SJSA1 (cell line): ENCODE data around the gene CYTIP. TPM values are rescaled to one million over a fixed set of nuclear protein-coding genes. Genes with fewer than 3 reads are reported as not detected.

Experiments used
- DNase-seq, 2 experiments: peaks; one replicate each; pipeline ENCODE4 v3.0.0-alpha.2; 2015 to 2020; ENCODE audit warnings: low spot score in 2 of 2, low read depth in 1 of 2
- H3K27ac ChIP-seq: fragments of 250-450 bp; sonication (Bioruptor Pico); 2 replicates; pipeline ENCODE4 v1.5.1; 2020; ENCODE audit warnings: mild to moderate bottlenecking, moderate library complexity
- H3K27me3 ChIP-seq: fragments of 250-450 bp; sonication (Bioruptor Pico); replicated peaks from 2 replicates; pipeline ENCODE4 v1.5.1; 2020; ENCODE audit warnings: mild to moderate bottlenecking, moderate library complexity
- H3K36me3 ChIP-seq: fragments of 250-450 bp; sonication (Bioruptor Pico); 2 replicates; pipeline ENCODE4 v1.5.1; 2020; ENCODE audit warnings: mild to moderate bottlenecking
- H3K4me1 ChIP-seq: fragments of 250-450 bp; sonication (Bioruptor Pico); replicated peaks from 2 replicates; pipeline ENCODE4 v1.6.1; 2021; ENCODE audit warnings: mild to moderate bottlenecking
- H3K4me3 ChIP-seq: fragments of 250-450 bp; sonication (Bioruptor Pico); 2 replicates; pipeline ENCODE4 v1.5.1; 2020; ENCODE audit warnings: mild to moderate bottlenecking
- H3K9me3 ChIP-seq: fragments of 250-450 bp; sonication (Bioruptor Pico); replicated peaks from 2 replicates; pipeline ENCODE4 v1.5.1; 2020; ENCODE audit warnings: mild to moderate bottlenecking
- total RNA-seq: library from RNA; depleted of rRNA; stranded (reverse); fragments of >200 nt; shearing (Covaris generic); gene quantifications from 2 replicates; pipeline ENCODE4 v1.2.3, GENCODE V29; 2014

Gene CYTIP
- total RNA-seq, 1 experiment from 2014 or later, result not detected

- no peak overlapping the region for H3K4me3 ChIP-seq
- H3K27me3 ChIP-seq, result no peaks in the 10 kb centered on the region
- H3K36me3 ChIP-seq, result no peaks in the 10 kb centered on the region
- no peaks in the 10 kb centered on the region for H3K4me1 ChIP-seq
- no peak overlapping the region for H3K27ac ChIP-seq
- no peak for DNase-seq
- no peaks in the 10 kb centered on the region for H3K9me3 ChIP-seq
These were observed 1.3 kb downstream of the CYTIP start for GRCh38 chr2:157442636-157443035.

- Histone ChIP-seq H3K9me3 (no peaks in the 10 kb centered on the region), H3K36me3 (no peaks in the 10 kb centered on the region), H3K27ac (no peak overlapping the region), H3K4me3 (no peak overlapping the region), H3K27me3 (no peaks in the 10 kb centered on the region), H3K4me1 (no peaks in the 10 kb centered on the region)
- DNase-seq, result no peak
These were observed 1.7 kb downstream of the CYTIP start for GRCh38 chr2:157442191-157442590.

- H3K27me3 ChIP-seq, result no peaks in the 10 kb centered on the region
- no peaks in the 10 kb centered on the region for H3K9me3 ChIP-seq
- no peak overlapping the region for H3K4me3 ChIP-seq
- no peak overlapping the region for H3K27ac ChIP-seq
- no peak for DNase-seq
- no peaks in the 10 kb centered on the region for H3K4me1 ChIP-seq
- H3K36me3 ChIP-seq, result no peaks in the 10 kb centered on the region
These were observed 2.8 kb downstream of the CYTIP start for GRCh38 chr2:157441072-157441454.

- H3K27me3 ChIP-seq, result no peaks in the 10 kb centered on the region
- no peak overlapping the region for H3K4me3 ChIP-seq
- no peaks in the 10 kb centered on the region for H3K9me3 ChIP-seq
- H3K27ac ChIP-seq, result no peak overlapping the region
- no peak for DNase-seq
- no peaks in the 10 kb centered on the region for H3K4me1 ChIP-seq
- no peaks in the 10 kb centered on the region for H3K36me3 ChIP-seq
These were observed 3.4 kb downstream of the CYTIP start for GRCh38 chr2:157440404-157441071.

- no peaks in the 10 kb centered on the region for H3K4me1 ChIP-seq
These were observed 4.1 kb downstream of the CYTIP start for GRCh38 chr2:157439824-157440186.

GRCh38 chr2:157438863-157439823 lies 4.7 kb downstream of the CYTIP start:
- H3K36me3 ChIP-seq, result no peaks in the 10 kb centered on the region
- no peaks in the 10 kb centered on the region for H3K27me3 ChIP-seq
- H3K4me1 ChIP-seq, result no peaks in the 10 kb centered on the region
- no peak for DNase-seq
- no peak overlapping the region for H3K4me3 ChIP-seq
- H3K9me3 ChIP-seq, result no peaks in the 10 kb centered on the region
- no peak overlapping the region for H3K27ac ChIP-seq

More at GRCh38 chr2:157439824-157440186, 4.1 kb downstream of the CYTIP start:
- Histone ChIP-seq H3K27me3 (no peaks in the 10 kb centered on the region), H3K36me3 (no peaks in the 10 kb centered on the region), H3K4me3 (no peak overlapping the region), H3K9me3 (no peaks in the 10 kb centered on the region), H3K27ac (no peak overlapping the region)
- DNase-seq, result no peak

GRCh38 chr2:157433394-157433793 lies 10.5 kb downstream of the CYTIP start:
- no peak for DNase-seq
- no peaks in the 10 kb centered on the region for H3K36me3 ChIP-seq
- H3K4me1 ChIP-seq, result peaks cover 6% of the 10 kb centered on the region; the same call in 1 of the 2 replicates
- H3K9me3 ChIP-seq, result no peaks in the 10 kb centered on the region
- no peak overlapping the region for H3K27ac ChIP-seq
- H3K4me3 ChIP-seq, result no peak overlapping the region
- H3K27me3 ChIP-seq, result no peaks in the 10 kb centered on the region

- DNase-seq, result no peak
- H3K4me1 ChIP-seq, result peaks cover 6% of the 10 kb centered on the region; the same call in 1 of the 2 replicates
- no peaks in the 10 kb centered on the region for H3K27me3 ChIP-seq
- H3K9me3 ChIP-seq, result no peaks in the 10 kb centered on the region
- H3K4me3 ChIP-seq, result no peak overlapping the region
- H3K36me3 ChIP-seq, result no peaks in the 10 kb centered on the region
- no peak overlapping the region for H3K27ac ChIP-seq
These were observed 11.3 kb downstream of the CYTIP start for GRCh38 chr2:157432475-157433106.

GRCh38 chr2:157431176-157431575 lies 12.7 kb downstream of the CYTIP start:
- H3K27me3 ChIP-seq, result no peaks in the 10 kb centered on the region
- no peaks in the 10 kb centered on the region for H3K9me3 ChIP-seq
- DNase-seq, result no peak
- no peak overlapping the region for H3K27ac ChIP-seq
- H3K36me3 ChIP-seq, result no peaks in the 10 kb centered on the region
- H3K4me3 ChIP-seq, result no peak overlapping the region
- peaks cover 6% of the 10 kb centered on the region; the same call in 1 of the 2 replicates for H3K4me1 ChIP-seq

GRCh38 chr2:157428500-157429175 lies 15.3 kb downstream of the CYTIP start:
- H3K9me3 ChIP-seq, result no peaks in the 10 kb centered on the region
- no peaks in the 10 kb centered on the region for H3K36me3 ChIP-seq
- no peaks in the 10 kb centered on the region for H3K27me3 ChIP-seq
- peaks cover 6% of the 10 kb centered on the region; the same call in 1 of the 2 replicates for H3K4me1 ChIP-seq
- H3K27ac ChIP-seq, result no peak overlapping the region
- H3K4me3 ChIP-seq, result no peak overlapping the region
- DNase-seq, result no peak

- Histone ChIP-seq H3K4me3 (no peak overlapping the region), H3K9me3 (no peaks in the 10 kb centered on the region), H3K27me3 (no peaks in the 10 kb centered on the region), H3K36me3 (no peaks in the 10 kb centered on the region), H3K27ac (no peak overlapping the region), H3K4me1 (peaks cover 1% of the 10 kb centered on the region; the same call in 1 of the 2 replicates)
- no peak for DNase-seq
These were observed 16.0 kb downstream of the CYTIP start for GRCh38 chr2:157427922-157428303.

- H3K27ac ChIP-seq, result no peak overlapping the region
- H3K27me3 ChIP-seq, result no peaks in the 10 kb centered on the region
- no peaks in the 10 kb centered on the region for H3K36me3 ChIP-seq
- no peak for DNase-seq
- no peak overlapping the region for H3K4me3 ChIP-seq
- H3K4me1 ChIP-seq, result no peaks in the 10 kb centered on the region
- H3K9me3 ChIP-seq, result no peaks in the 10 kb centered on the region
These were observed 16.6 kb downstream of the CYTIP start for GRCh38 chr2:157427003-157427921.
